ENCODE data around the gene CNTNAP2. TPM values are rescaled to one million over a fixed set of nuclear protein-coding genes. Genes with fewer than 3 reads are reported as not detected.

Gene CNTNAP2
- polyA plus RNA-seq, 1 experiment, result not detected

DNA sequence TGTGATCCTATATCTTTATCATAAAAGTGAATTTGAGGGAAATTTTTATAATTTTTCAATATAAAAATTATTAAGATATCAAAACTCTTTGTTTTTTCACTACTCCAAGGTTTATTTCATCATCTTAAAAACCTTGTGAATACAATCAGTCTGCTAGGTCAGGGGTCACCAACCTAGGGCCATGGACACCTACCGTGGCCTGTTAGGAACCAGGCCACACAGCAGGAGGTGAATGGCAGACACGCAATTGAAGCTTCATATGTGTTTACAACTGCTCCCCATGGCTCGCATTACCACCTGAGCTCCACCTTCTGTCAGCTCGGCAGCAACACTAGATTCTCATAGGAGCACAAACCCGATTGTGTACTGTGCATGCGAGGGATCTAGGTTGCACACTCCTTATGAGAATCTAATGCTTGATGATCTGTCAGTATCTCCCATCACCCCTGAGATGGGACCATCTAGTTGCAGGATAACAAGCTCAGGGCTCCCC lies 2202.8 kb downstream of the CNTNAP2 start:
- DNase-seq (ENCODE audit: low read depth), result no peak
- Histone ChIP-seq H3K27me3 (ENCODE audit: control insufficient read depth, insufficient read depth, low read length) (no peaks in the 10 kb centered on the region), H3K4me3 (ENCODE audit: low read depth, low read length) (no peak overlapping the region), H3K36me3 (ENCODE audit: control insufficient read depth, insufficient read depth, low read length) (no peaks in the 10 kb centered on the region)
- TF ChIP-seq CTCF (IDR thresholded peaks at IDR 0.05; ENCODE audit: insufficient read depth, low read depth, low read length), result no peak
- POLR2A ChIA-PET, result no interaction called here
- CTCF ChIA-PET, result no interaction called here

DNA sequence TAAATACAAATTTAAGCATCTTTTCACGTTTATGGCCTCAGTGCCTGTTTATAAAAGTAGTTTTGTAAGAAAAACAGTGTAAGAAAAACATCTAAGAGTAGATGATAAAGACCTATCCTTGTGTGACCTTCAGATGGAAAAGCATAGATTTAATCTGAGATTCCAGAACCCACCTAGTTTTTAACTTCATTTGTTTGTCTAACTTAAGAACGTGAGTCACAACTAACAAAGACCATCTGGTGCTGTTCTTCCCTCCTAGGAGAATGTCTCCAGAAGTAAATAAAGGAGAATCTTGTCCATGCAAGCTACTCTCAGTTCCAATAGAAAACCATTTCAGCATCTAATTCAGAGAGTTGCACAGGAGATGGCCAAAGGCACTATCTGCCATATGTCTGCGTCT lies 2208.6 kb downstream of the CNTNAP2 start:
- Histone ChIP-seq H3K36me3 (ENCODE audit: control insufficient read depth, insufficient read depth, low read length) (no peaks in the 10 kb centered on the region), H3K27me3 (ENCODE audit: control insufficient read depth, insufficient read depth, low read length) (no peaks in the 10 kb centered on the region), H3K4me3 (ENCODE audit: low read depth, low read length) (no peak overlapping the region)
- no peak for TF ChIP-seq CTCF (IDR thresholded peaks at IDR 0.05; ENCODE audit: insufficient read depth, low read depth, low read length)
- no peak for DNase-seq (ENCODE audit: low read depth)
- ChIA-PET POLR2A (no interaction called here), CTCF (no interaction called here)

GRCh38 chr7:148327379-148327778 lies 2210.8 kb downstream of the CNTNAP2 start:
- Histone ChIP-seq H3K4me3 (ENCODE audit: low read depth, low read length) (no peak overlapping the region), H3K27me3 (ENCODE audit: control insufficient read depth, insufficient read depth, low read length) (no peaks in the 10 kb centered on the region), H3K36me3 (ENCODE audit: control insufficient read depth, insufficient read depth, low read length) (no peaks in the 10 kb centered on the region)
- ChIA-PET CTCF (no interaction called here), POLR2A (no interaction called here)
- no peak for DNase-seq (ENCODE audit: low read depth)
- no peak for TF ChIP-seq CTCF (IDR thresholded peaks at IDR 0.05; ENCODE audit: insufficient read depth, low read depth, low read length)

- POLR2A ChIA-PET, result no interaction called here
- no peak for DNase-seq (ENCODE audit: low read depth)
- no peaks in the 10 kb centered on the region for H3K27me3 ChIP-seq (ENCODE audit: control insufficient read depth, insufficient read depth, low read length)
- H3K36me3 ChIP-seq (ENCODE audit: control insufficient read depth, insufficient read depth, low read length), result no peaks in the 10 kb centered on the region
- CTCF ChIA-PET, result no interaction called here
- H3K4me3 ChIP-seq (ENCODE audit: low read depth, low read length), result no peak overlapping the region
- no peak for TF ChIP-seq CTCF (IDR thresholded peaks at IDR 0.05; ENCODE audit: insufficient read depth, low read depth, low read length)
Measured at GRCh38 chr7:148328906-148329305, 2212.3 kb downstream of the CNTNAP2 start.

DNA sequence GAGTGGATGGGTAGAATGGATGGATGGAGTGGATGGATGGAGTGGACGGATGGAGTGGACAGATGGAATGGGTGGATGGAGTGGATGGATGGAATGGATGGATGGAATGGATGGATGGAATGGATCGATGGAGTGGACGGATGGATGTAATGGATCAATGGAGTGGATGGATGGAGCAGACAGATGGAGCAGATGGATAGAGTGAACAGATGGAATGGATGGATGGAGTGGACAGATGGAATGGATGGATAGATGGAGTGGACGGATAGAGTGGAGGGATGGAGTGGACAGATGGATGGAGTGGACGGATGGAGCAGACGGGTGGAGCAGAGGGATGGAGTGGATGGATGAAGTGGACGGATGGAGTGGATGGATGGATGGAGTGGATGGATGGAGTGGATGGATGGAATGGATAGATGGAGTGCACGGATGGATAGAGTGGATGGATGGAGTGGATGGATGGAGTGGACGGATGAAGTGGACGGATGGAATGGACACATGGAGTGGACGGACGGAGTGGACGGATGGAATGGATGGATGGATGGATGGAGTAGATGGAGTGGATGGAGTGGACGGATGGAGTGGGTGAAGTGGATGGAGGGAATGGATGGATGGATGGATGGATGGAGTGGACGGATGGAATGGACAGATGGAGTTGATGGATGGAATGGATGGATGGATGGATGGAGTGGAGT lies 2213.7 kb downstream of the CNTNAP2 start:
- no peak for TF ChIP-seq CTCF (IDR thresholded peaks at IDR 0.05; ENCODE audit: insufficient read depth, low read depth, low read length)
- Histone ChIP-seq H3K4me3 (ENCODE audit: low read depth, low read length) (no peak overlapping the region), H3K36me3 (ENCODE audit: control insufficient read depth, insufficient read depth, low read length) (no peaks in the 10 kb centered on the region), H3K27me3 (ENCODE audit: control insufficient read depth, insufficient read depth, low read length) (no peaks in the 10 kb centered on the region)
- ChIA-PET POLR2A (no interaction called here), CTCF (no interaction called here)
- DNase-seq (ENCODE audit: low read depth), result no peak

Measured in BJ (cell line).